ENCODE results near the gene CLCN4.

Gene CLCN4

DNA sequence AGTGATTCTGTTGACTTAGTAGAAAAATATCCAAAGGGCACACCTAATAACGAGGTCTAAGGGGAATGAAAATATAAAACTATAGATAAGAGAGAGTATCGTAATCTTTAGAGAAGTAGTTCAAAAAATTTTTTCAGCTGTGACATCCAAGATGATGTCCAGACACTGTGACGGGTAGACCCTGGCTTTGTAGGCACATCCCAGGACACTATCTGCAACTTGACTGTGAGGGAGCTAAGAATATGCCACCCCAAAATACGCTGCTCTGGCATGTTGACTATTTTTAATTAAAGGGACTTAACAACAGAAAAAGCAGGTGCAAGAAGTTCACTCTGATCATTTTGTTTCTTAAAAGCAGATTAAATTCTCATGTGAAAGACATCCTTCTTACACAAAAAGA, 89.5 kb downstream of the CLCN4 start:
- no peak for DNase-seq

DNA sequence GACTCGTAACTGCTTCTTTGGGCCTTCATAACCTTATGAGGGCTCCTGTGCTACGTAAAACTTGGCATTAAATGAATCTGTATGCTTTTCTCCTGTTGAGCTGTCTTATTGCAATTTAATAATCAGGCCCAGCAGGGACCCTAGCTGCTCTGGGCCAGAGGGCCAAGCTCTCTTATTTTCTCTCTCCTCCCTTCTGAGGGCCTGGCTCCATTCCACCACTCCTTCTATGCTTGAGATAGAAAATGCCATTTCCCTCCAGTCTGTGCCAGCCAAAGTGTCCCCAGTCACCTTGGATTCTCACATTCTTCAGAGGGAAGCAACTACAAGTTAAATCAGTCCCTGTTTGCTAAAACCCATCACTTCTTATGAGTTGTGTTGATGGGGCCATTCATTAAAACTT, 90.1 kb downstream of the CLCN4 start:
- no peak for DNase-seq

DNA sequence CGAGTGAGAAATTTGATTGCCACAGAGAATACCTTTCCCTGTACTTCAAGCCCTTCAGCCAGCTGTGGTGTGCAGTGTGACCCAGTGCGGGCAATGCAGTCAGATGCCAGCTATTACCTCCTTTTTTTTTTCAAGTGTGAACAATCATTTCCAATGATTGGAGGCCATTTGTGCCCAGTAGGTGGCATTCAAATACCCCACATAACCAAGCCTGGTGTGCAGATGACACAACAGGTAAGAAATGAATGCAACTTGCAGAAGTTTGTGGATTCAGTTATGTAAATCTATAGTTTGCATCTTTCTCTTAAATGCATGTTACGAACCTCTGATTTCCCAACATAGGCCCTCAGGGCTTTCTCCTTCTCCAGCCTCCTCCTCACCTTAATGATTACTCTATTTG, 98.0 kb downstream of the CLCN4 start:
- DNase-seq, result peak; percentile 1

DNA sequence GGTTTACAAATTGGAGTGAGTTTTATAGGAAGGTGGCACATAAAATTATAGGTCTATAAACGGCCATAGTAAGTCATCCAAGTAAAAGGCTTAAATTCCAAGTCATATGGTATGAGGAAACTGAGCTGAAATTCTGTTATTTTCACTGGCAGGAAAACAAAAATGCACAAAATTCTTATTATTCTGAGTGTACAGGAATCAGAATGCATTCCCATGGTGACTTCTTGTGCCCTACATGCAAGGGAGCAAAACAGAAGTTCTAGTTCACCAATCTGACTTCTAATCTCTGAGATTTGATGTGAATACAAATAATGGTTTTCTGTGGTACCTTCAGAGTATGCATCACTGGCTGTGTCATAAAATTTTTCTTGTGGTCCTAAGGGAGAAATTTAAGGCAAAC, 102.9 kb downstream of the CLCN4 start:
- no peak for DNase-seq

DNA sequence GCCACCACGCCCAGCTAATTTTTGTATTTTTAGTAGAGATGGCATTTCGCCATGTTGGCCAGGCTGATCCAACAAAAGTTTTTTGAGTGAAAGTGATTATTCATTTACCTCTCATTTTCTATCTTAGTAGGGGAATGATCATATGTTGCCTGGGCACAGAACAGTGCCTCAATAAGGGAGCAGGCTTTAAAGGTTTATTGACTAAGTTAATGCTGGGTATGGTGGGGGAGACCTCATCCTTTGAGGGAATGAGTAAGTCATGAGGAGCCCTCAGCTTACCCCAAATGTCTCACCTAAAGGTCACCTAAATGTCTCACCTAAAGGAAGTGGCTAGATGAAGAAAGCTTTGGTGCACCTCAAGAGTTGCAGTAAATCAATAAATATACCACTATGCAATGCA, 109.0 kb downstream of the CLCN4 start:
- no peak for DNase-seq

DNA sequence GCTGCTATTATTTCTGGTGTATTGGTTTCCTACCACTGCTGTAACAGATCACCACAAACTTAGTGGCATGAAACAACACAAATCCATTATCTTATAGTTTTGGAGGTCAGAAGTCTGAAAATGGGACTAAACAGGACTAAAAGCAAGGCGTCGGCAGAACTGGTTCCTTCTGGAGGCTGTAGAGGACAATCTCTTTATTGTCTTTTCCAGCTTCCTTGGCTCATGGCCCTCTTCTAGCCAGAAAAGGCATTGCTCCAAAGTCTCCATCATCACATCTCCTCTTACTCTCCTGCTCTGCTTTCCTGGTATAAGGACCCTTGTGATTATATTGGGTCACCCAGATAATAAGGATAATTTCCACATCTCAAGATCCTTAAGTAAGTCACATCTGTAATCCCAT, 121.9 kb downstream of the CLCN4 start:
- no peak for DNase-seq

DNA sequence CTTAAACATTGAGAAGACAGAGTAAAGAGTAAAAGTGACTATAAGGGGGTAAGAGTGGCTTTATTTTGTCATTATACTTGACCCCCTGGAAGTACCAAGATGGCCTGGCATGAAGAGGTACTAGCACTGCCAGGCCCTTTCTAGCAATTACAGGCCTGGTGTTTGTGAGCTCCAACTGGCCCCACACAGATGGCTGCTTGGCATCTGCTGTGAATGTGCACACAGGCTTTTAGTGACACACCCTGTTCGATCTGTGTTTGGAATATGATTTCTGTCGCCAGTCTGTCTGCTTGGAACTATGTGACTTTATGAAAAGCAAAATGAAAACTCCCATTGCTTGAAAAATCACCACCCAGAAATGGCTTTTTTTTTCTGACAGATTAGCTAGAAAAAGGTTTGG, 123.3 kb downstream of the CLCN4 start:
- DNase-seq, result peak; percentile 0

DNA sequence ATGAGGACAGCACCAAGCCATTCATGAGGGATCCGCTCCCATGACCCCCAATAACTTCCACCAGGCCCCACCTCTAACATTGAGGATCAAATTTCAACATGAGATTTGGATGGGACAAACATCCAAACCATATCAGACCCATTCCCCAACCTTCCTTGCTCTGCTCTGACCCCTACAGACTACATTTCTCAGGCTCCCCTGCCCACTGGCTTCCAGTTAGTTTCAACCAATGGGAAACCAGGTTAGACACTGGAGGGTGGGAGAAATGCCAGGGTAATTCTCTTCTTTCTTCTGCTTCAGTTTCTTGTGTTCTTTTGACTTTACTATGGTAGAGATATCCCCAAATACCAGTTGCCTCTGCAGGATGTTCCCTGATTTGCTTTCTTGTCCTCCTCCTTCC, 125.7 kb downstream of the CLCN4 start:
- no peak for DNase-seq

DNA sequence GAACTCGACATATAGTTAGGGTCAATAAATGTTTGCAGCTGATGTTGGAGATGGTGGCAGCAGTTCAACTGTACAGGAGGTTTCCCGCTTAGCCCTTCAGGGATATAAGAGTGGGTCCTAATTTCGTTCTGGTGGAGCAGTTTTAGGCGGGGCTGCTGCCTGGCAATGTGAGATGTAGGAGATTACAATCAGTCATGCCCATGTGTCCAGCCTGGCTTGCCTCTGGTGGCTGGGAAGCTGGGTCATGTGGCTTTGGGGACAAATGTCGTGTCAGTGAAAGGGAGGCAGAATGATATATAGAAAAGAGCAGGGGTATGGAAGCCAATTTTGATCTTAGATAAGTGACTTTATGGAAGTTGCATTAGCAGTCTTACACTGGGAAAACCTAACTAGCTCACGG, 129.4 kb downstream of the CLCN4 start:
- no peak for DNase-seq
